SHP77 (cell line): ENCODE data around the gene IL6R.

Experiments used
- DNase-seq, 2 experiments: peaks; one replicate each; lab custom pipeline; 2025; lab: John Stamatoyannopoulos, UW

The IL6R gene

GRCh38 chr1:154427173-154428139, 22.3 kb downstream of the IL6R start:
- DNase-seq = peak; percentile 67 to 75

- DNase-seq = no peak
These were observed 24.0 kb downstream of the IL6R start for GRCh38 chr1:154429118-154429517.

- no peak for DNase-seq
These were observed 24.9 kb downstream of the IL6R start for GRCh38 chr1:154429841-154430611.

- no peak for DNase-seq
These were observed 25.8 kb downstream of the IL6R start for GRCh38 chr1:154430903-154431302.

- no peak for DNase-seq
These were observed 26.6 kb downstream of the IL6R start for GRCh38 chr1:154431586-154432373.

- DNase-seq = no peak
These were observed 28.1 kb downstream of the IL6R start for GRCh38 chr1:154433161-154433764.

- DNase-seq = no peak
These were observed 29.4 kb downstream of the IL6R start for GRCh38 chr1:154434346-154435085.

- DNase-seq = no peak
These were observed 30.6 kb downstream of the IL6R start for GRCh38 chr1:154435599-154436200.

GRCh38 chr1:154436433-154436832, 31.3 kb downstream of the IL6R start:
- no peak for DNase-seq

- DNase-seq = no peak
These were observed 35.1 kb downstream of the IL6R start for GRCh38 chr1:154440036-154440804.

GRCh38 chr1:154441241-154441888, 36.2 kb downstream of the IL6R start:
- DNase-seq = no peak

- no peak for DNase-seq
These were observed 37.0 kb downstream of the IL6R start for GRCh38 chr1:154442006-154442740.

GRCh38 chr1:154443274-154444013, 38.3 kb downstream of the IL6R start:
- DNase-seq = no peak

- no peak for DNase-seq
These were observed 39.9 kb downstream of the IL6R start for GRCh38 chr1:154445040-154445472.

- no peak for DNase-seq
These were observed 41.1 kb downstream of the IL6R start for GRCh38 chr1:154446292-154446691.

- no peak for DNase-seq
These were observed 41.6 kb downstream of the IL6R start for GRCh38 chr1:154446789-154447188.

- DNase-seq = no peak
These were observed 43.2 kb downstream of the IL6R start for GRCh38 chr1:154448331-154448811.

- no peak for DNase-seq
These were observed 48.0 kb downstream of the IL6R start for GRCh38 chr1:154453161-154453560.
